NCI-H1694 treated with DMSO at 0.1 percent for 48 hours (cell line): ENCODE results near the gene FAM83E.
"Not testable (repeated sequence)": the region's sequence is repeated elsewhere in the genome, so short reads cannot be mapped to it uniquely, and the experiment has no call there.

ENCODE experiments used
- DNase-seq: peaks from one replicate; lab custom pipeline; 2025; lab: John Stamatoyannopoulos, UW

The FAM83E gene

GRCh38 chr19:48611872-48612271 lies 3.0 kb downstream of the FAM83E start:
- no peak for DNase-seq

DNA sequence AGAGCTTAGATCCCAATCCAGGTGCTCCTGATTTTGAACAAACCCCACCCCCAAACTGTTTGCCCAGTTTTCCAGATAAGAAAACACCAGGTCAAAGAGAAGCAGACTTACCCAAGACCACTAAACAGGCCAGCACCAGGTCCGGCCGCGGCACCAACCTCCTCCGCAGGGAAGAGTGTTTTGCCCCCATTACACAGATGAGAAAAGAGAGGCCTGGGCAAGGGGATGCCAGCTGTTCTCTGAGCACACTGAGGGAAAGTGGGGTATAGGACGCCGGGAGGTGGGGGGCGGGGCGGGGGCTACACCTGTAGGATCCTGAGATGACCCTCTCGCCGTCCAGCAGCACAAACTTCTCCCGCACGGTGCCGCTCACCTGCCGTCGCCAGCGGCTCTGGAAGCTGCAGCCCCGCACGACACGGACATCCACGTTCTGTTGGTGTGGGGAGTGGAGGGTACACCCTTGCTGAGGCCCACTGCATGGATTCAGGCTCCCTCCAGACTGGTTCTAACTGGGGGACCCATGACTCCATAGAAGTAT lies 5.2 kb downstream of the FAM83E start:
- no peak for DNase-seq

- peak; percentile 76 for DNase-seq
Measured at GRCh38 chr19:48608798-48609263, 6.0 kb downstream of the FAM83E start.

- DNase-seq: no peak
Measured at GRCh38 chr19:48607359-48607755, 7.5 kb downstream of the FAM83E start.

- no peak for DNase-seq
Measured at GRCh38 chr19:48606463-48607358, 8.2 kb downstream of the FAM83E start, which contains the start of gene SPACA4. Gene SPACA4, plus strand, starts transcription at chr19:48606742. Its CDS starts 237 bp downstream, at chr19:48606979.

DNA sequence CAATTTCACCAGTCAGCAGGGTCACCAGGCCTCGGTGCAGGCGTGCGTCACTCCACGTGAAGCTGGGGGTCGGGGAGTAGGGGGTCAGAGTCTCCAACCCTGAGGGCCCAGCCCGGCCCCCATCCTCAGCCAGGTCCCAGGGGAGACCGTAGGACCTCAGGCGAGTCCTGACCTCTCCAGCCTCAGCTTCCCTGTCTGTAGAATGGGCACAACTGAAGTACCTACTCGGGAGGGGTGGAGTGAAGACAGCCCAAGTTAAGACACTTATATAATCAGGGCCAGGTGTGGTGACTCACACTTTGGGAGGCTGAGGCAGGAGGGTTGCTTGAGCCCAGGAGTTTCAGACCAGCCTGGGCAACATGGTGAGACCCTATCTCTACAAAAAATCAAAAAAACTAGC lies 11.0 kb downstream of the FAM83E start:
- no peak for DNase-seq

- no peak for DNase-seq
Measured at GRCh38 chr19:48603449-48603848, 11.4 kb downstream of the FAM83E start.

DNA sequence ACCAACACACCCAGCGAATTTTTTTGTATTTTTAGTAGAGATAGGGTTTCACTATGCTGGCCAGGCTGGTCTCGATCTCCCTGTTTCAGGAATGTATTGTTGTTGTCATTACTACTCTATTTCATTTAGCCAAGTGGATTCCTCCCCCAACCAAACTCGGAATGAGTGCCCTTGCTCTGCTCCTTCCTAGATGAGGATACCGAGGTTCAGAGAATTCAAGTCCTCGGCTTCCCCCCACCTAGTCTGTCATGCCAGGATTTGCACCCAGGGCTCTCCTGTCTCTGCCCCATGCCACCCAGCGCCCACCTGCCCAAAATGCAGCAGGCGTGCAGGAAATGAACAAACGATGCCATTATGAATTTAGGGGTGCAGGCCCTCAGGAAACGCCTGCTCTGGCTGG lies 11.9 kb downstream of the FAM83E start:
- DNase-seq: no peak

DNA sequence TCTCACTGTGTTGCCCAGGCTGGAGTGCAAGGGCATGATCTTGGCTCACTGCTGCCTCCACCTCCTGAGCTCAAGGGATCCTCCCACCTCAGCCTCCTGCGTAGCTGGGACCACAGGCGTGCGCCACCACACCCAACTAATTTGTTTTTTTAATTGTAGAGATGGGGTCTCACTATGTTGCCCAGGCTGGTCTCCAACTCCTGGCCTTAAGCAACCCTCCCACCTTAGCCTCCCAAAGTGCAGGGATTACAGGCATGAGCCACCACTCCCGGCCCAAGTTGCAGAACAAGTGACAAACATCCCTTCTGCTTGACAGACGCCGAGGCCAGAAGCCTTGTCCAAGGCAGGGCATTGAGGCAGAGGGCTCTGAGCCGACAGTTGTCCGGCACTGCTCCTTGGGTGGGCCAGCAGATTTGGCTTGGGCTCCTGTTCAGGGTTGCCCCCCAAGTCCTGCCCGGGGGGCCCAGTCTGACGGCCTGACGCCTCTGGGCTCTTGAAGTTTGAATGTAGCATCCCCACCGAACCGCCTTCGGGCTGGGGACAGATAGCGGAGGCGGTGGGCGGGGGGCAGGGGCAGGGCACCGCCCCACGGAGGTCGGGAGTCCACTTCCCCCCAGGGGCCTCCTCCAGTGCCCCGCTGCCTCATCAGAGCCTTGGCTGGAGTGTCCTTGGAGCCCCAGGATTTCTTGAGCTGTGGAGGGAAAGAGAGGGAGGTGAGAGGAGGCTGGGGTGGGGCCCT lies 14.0 kb downstream of the FAM83E start:
- no peak for DNase-seq

DNA sequence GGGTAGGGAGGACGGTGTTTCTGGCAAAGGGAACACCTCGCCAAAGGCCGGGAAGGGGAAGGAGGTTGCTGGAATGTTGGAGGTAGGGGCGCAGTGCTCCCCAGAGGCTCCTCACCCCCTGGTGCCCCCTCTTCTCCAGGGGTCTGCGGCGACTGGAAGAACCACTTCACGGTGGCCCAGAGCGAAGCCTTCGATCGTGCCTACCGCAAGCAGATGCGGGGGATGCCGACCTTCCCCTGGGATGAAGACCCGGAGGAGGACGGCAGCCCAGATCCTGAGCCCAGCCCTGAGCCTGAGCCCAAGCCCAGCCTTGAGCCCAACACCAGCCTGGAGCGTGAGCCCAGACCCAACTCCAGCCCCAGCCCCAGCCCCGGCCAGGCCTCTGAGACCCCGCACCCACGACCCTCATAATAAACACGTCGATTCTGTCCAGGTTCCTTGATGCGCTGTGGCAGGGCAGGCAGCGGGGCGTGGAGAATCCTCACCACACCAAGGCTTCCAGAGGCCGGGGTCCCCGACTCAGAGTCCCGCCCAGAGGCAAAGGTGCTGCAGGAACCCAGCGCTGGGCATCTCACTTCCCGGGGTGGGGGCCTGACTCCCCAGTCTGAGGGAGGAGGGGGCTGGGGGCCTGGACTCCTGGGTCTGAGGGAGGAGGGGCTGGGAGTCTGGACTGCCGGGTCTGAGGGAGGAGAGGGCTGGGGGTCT lies 15.7 kb downstream of the FAM83E start:
- DNase-seq: no peak

DNA sequence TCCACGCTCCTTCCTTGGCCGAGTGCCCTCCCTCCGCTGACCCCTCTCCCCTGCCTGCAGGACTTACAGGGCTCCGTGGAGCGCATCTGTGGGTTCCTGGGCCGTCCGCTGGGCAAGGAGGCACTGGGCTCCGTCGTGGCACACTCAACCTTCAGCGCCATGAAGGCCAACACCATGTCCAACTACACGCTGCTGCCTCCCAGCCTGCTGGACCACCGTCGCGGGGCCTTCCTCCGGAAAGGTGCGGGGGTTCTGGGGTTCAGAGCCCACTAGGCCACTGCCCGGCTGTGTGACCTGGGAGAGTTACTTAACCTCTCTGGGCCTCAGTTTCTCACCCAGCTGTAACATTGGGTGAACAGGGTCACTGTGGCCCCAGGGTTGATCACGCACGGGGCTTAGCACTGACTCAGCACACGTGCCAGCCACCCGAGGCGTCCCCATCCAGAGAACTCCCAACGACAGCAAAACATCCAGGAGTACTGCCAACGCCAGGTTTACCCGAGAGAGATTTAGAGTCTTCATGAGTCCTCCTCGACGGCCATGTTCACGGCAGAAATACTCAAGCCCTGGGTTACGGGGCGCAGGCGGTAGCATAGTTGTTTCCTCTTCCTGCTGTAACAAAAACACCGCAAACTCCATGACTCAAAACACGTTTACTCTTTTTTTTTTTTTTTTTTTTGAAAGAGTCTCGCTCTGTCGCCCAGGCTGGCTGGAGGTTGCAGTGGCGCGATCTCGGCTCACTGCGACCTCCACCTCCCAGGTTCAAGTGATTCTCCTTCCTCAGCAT lies 18.0 kb downstream of the FAM83E start:
- no peak for DNase-seq

DNA sequence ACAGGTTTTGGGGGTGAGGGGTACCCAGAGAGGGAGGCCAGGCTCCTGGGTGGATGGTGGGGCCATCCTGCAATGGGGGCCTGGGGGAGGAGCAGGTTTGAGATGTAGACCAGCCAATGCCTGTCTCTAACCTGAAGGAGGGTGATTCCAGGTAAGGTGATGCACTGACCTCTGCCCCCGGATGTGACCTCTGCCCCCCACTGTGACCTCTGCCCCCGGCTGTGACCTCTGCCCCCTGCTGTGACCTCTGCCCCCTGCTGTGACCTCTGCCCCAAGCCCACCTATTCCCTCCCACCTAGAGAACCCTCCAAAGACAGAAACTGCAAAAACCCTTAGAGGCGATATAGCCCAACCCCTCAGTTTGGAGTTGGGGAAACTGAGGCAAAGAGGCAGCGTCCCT lies 18.6 kb downstream of the FAM83E start:
- DNase-seq: no peak

DNA sequence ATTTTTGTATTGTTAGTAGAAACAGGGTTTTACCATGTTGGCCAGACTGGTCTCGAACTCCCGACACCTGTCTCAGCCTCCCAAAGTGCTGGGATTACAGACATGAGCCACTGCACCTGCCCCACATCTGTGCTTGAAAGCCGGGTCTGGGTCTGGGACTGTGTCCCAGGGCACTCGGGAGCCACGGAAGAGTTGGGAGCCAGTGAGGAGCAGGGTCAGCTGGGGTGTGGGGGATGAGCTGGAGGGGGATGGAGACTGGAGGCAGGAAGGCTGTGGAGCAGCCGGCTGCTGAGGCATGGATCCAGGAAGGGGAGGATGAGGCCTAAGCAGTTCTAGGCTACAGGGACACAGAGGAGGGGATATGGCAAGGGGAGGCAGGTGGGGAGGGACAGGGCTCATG lies 19.0 kb downstream of the FAM83E start:
- DNase-seq: no peak

GRCh38 chr19:48595171-48595570 lies 19.7 kb downstream of the FAM83E start:
- DNase-seq: no peak

- no peak for DNase-seq
Measured at GRCh38 chr19:48591021-48591420, 23.9 kb downstream of the FAM83E start.

DNA sequence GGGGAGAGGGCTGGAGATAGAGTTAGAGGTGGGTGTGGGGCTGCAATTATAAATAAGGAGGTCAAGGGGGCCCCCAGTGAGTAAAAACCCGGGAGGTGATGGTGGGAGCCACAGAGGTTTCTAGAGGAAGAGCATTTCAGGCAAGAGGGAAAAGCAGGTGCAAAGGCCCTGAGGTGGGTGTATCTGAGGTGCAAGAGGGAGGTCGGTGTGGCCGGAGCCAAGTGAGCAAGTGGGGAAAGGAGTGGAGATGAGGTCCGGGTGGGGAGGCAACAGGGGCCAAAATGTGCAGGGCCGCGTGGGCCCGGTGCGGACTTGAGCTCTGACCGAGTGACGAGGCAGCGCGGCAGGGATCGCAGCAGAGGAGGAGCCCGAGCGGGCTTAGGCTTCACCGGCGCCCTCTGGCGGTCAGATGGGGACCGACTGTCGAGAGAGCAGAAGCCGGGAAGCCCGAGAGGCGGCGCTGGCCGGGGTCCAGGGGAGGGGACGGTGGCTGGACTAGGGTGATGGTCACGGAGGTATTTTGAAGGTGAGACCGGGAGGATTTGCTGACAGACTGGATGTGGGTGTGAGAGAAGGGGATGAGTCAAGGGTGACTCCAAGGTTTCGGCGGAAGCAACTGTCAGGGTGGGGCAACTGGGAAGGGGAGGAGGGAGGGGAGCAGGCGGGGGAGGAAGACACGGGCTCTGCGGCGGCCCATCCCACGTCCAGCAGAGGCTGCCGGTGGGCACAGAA lies 26.0 kb downstream of the FAM83E start:
- DNase-seq: peak; percentile 69

- DNase-seq: no peak
Measured at GRCh38 chr19:48587387-48587786, 27.5 kb downstream of the FAM83E start.

DNA sequence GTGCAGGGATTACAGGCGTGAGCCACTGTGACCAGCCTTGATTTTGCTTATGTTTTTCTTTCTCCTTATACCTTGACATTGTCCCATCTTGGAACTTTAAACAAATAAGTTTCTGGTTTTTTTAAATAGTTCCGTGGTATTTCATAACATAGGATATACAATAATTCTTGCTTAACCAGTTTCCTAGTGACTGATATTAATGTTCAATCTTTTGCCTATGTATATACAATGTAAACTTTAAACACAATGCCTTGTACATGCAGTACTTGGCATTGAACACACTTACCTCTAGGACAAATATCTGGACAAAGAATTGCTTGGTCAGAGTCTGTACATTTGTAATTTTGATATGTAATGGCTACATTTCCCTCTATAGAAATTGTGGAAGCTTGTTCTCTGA lies 32.7 kb downstream of the FAM83E start:
- DNase-seq: no peak

DNA sequence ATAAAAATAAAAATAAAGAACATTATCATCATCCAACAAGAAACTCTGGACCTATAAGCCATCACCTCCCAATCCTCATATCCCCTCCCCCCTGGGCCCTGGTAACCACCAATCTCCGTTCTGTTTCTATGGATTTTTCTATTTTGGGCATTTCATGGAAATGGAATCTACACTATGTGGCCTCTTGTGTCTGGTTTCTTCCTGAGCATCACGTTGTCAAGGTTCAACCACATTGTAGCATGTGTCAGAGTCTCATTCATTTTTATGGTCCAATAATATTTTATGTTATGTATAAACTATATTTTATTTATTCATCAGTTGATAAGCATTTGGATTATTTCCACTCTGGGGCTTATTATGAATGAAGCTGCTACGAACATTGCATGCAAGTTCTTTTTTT lies 36.0 kb downstream of the FAM83E start:
- DNase-seq: no peak

DNA sequence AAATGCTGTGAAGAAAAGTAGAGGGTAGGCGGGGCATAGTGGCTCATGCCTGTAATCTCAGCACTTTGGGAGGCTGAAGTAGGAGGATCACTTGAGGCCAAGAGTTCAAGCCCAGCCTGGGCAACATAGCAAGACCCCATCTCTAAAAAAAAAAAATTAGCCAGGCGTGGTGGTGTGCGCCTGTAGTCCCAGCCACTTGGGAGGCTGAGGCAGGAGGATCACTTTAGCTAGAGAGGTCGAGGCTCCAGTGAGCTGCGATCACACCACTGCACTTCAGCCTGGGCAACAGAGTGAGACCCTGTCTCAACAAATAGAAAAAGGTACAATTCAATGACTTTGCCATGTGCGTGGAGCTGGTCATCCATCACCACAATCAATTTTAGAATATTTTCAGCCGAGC lies 37.0 kb downstream of the FAM83E start:
- not testable (repeated sequence) for DNase-seq
